HepG2 (cell line): ENCODE data around the gene KCNIP4.

Experiments used
- EP300 ChIP-seq, 3 experiments: sonication (generic) in 1 of 3; formaldehyde crosslinking in 1 of 3; IDR thresholded peaks; 2 replicates each; pipeline versions ENCODE4 v1.5.1 to v1.6.1; 2011 to 2020; ENCODE audit warnings: low read depth in 2 of 3, low read length in 2 of 3, borderline replicate concordance in 1 of 3, improper control_type of control experiment in 1 of 3, mild to moderate bottlenecking in 1 of 3, missing genetic modification reagents in 1 of 3, moderate library complexity in 1 of 3
- FOXM1 ChIP-seq: sonication (generic); formaldehyde crosslinking; IDR thresholded peaks from 2 replicates; pipeline ENCODE4 v1.5.0; 2020; ENCODE audit warnings: missing genetic modification reagents
- MIER2 ChIP-seq: IDR thresholded peaks from 2 replicates; pipeline ENCODE4 v1.6.1; 2016; ENCODE audit warnings: missing biosample characterization, missing genetic modification reagents
- REST ChIP-seq, 2 experiments: IDR thresholded peaks; 2 replicates each; pipeline ENCODE4 v1.6.1; 2011 to 2012; ENCODE audit warnings: low read length in 2 of 2, borderline replicate concordance in 1 of 2, low read depth in 1 of 2, mild to moderate bottlenecking in 1 of 2, moderate library complexity in 1 of 2
- RFX5 ChIP-seq: IDR thresholded peaks from 2 replicates; pipeline ENCODE4 v1.6.1; 2011; ENCODE audit warnings: low read depth, low read length, improper control_type of control experiment
- SALL1 ChIP-seq: sonication (generic); formaldehyde crosslinking; IDR thresholded peaks from 2 replicates; pipeline ENCODE4 v1.8.0; 2022; ENCODE audit warnings: mild to moderate bottlenecking, missing genetic modification reagents
- ZHX1 ChIP-seq: sonication (generic); formaldehyde crosslinking; IDR thresholded peaks from 2 replicates; pipeline ENCODE4 v1.8.1; 2022; ENCODE audit warnings: low read depth, mild to moderate bottlenecking, missing genetic modification reagents
- ZNF205 ChIP-seq: IDR thresholded peaks from 2 replicates; pipeline ENCODE4 v1.6.1; 2018; ENCODE audit warnings: missing biosample characterization, missing genetic modification reagents
- ZNF274 ChIP-seq: sonication (generic); formaldehyde crosslinking; IDR thresholded peaks from 2 replicates; pipeline ENCODE4 v1.5.1; 2020; ENCODE audit warnings: mild to moderate bottlenecking, missing genetic modification reagents
- TF ChIP-seq, protein P1 (sequence below): sonication (generic); formaldehyde crosslinking; IDR thresholded peaks from 2 replicates; pipeline ENCODE4 v1.5.0; 2020; ENCODE audit warnings: mild to moderate bottlenecking, missing genetic modification reagents, moderate library complexity

DNA sequence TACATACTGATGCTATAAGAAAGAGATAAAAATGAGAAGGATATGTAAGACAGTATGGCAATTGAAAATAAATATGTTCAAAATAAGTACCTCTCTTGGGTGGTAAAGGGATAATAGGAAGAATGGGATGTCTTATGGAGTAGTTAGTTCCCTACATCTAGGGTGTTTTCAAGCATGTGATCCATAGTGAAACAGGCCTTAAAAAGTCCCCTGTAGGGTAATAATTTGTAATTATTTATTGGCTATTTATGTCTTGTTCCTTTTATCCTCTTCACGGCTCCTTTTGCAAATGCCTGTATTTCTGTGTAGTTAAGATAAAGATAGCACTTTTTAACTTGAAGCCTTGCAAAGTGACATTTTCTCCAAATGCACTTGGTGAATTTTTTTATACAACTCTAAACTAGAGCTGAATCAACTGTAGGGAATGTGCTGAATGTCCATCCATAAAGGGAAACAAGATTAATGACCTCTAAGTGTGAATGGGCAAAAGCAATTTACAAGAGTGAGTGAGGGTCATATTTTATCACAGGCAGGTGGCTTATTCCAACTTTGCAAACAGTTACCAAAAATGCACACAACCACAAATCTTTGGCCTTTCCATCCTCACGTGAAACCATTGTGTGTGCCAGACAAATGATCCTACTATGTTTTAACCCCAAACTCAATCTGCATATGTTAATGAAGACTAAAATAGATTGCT lies 299.0 kb downstream of the KCNIP4 start:
- TF ChIP-seq SALL1 (CRISPR knock-in tag) (no peak), RFX5 (no peak), REST (IDR thresholded peaks at IDR 0.05; ENCODE audit: borderline replicate concordance in 1 of 2, low read depth in 1 of 2, low read length in 2 of 2) (no peak), EP300 (IDR thresholded peaks at IDR 0.05; ENCODE audit: low read depth in 2 of 2, low read length in 2 of 2) (no peak), EP300 (CRISPR knock-in tag; IDR thresholded peaks at IDR 0.05; ENCODE audit: borderline replicate concordance) (no peak), ZHX1 (no peak), ZNF205 (CRISPR knock-in tag) (no peak), ZNF274 (CRISPR knock-in tag) (no peak), MIER2 (CRISPR knock-in tag) (no peak), FOXM1 (no peak)
- TF ChIP-seq, protein P1, sequence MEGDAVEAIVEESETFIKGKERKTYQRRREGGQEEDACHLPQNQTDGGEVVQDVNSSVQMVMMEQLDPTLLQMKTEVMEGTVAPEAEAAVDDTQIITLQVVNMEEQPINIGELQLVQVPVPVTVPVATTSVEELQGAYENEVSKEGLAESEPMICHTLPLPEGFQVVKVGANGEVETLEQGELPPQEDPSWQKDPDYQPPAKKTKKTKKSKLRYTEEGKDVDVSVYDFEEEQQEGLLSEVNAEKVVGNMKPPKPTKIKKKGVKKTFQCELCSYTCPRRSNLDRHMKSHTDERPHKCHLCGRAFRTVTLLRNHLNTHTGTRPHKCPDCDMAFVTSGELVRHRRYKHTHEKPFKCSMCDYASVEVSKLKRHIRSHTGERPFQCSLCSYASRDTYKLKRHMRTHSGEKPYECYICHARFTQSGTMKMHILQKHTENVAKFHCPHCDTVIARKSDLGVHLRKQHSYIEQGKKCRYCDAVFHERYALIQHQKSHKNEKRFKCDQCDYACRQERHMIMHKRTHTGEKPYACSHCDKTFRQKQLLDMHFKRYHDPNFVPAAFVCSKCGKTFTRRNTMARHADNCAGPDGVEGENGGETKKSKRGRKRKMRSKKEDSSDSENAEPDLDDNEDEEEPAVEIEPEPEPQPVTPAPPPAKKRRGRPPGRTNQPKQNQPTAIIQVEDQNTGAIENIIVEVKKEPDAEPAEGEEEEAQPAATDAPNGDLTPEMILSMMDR, result no peak
